GM21737 (cell line): ENCODE results near the gene MYBBP1A.
A peak's percentile ranks its signal among the peaks of the same experiment; 100 is the strongest.
"Not testable (repeated sequence)": the region's sequence is repeated elsewhere in the genome, so short reads cannot be mapped to it uniquely, and the experiment has no call there.

Experiments used
- ATAC-seq: cut with Tn5 transposase; IDR thresholded peaks from one replicate; pipeline ENCODE4 v1.9.1; 2021; ENCODE audit warnings: mild to moderate bottlenecking, moderate library complexity; ENCODE audit not compliant: unreplicated experiment

MYBBP1A gene

GRCh38 chr17:4554997-4555799 is at the start of gene MYBBP1A:
Gene MYBBP1A (minus strand): TSS chr17:4555384. CDS start chr17:4555324, 60 bp downstream.
- ATAC-seq = peak; percentile 69

- ATAC-seq = not testable (repeated sequence)
These were observed 49.6 kb upstream of the MYBBP1A start for GRCh38 chr17:4604736-4605135.

GRCh38 chr17:4604111-4604644 is 49.0 kb upstream of the MYBBP1A start:
- ATAC-seq = no peak

GRCh38 chr17:4602041-4602440 is 46.9 kb upstream of the MYBBP1A start:
- no peak for ATAC-seq

GRCh38 chr17:4601326-4601725 is 46.1 kb upstream of the MYBBP1A start:
- ATAC-seq = no peak

GRCh38 chr17:4600563-4600962 is 45.4 kb upstream of the MYBBP1A start:
- no peak for ATAC-seq

- ATAC-seq = no peak
These were observed 44.5 kb upstream of the MYBBP1A start for GRCh38 chr17:4599505-4600281.

GRCh38 chr17:4598776-4599504 is 43.8 kb upstream of the MYBBP1A start:
- ATAC-seq = no peak

- no peak for ATAC-seq
These were observed 42.8 kb upstream of the MYBBP1A start for GRCh38 chr17:4597975-4598374.

GRCh38 chr17:4596636-4597380 is 41.6 kb upstream of the MYBBP1A start:
- no peak for ATAC-seq

- ATAC-seq = not testable (repeated sequence)
These were observed 40.6 kb upstream of the MYBBP1A start for GRCh38 chr17:4595685-4596342.

- no peak for ATAC-seq
These were observed 39.9 kb upstream of the MYBBP1A start for GRCh38 chr17:4594931-4595684.

GRCh38 chr17:4594406-4594805 is 39.2 kb upstream of the MYBBP1A start:
- ATAC-seq = no peak

- ATAC-seq = no peak
These were observed 37.8 kb upstream of the MYBBP1A start for GRCh38 chr17:4593021-4593421.

GRCh38 chr17:4592240-4593005 is 37.2 kb upstream of the MYBBP1A start:
- ATAC-seq = no peak

- ATAC-seq = no peak
These were observed 36.3 kb upstream of the MYBBP1A start for GRCh38 chr17:4591529-4591928.

- ATAC-seq = no peak
These were observed 35.8 kb upstream of the MYBBP1A start for GRCh38 chr17:4590981-4591453.

GRCh38 chr17:4590042-4590441 is 34.9 kb upstream of the MYBBP1A start:
- not testable (repeated sequence) for ATAC-seq
